GM21360 (cell line): ENCODE data around the gene LEFTY1.
A peak's percentile ranks its signal among the peaks of the same experiment; 100 is the strongest.

Experiments used
- ATAC-seq: cut with Tn5 transposase; IDR thresholded peaks from one replicate; pipeline ENCODE4 v1.9.1; 2021; ENCODE audit warnings: mild to moderate bottlenecking, moderate library complexity; ENCODE audit not compliant: unreplicated experiment

Gene LEFTY1

DNA sequence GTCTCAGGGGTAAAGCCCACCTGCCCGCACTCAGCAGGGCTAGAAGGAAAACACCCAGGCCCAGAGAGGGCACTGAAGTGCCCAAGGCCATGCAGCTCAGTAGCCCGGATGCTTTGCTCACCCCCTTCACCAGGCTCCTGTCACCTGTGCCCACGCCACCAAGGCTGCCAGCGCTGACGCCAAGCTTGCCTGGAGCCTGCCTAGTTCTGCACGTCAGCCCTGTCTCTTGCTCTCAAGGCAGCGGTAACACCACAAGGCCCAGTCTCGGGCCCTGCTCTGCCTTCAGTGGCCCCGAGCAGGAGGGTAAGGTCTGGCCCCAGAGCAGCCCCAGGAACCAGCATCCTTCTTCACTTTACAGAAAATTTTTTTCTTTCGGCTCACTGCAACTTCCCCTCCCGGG, 14.5 kb downstream of the LEFTY1 start:
- ATAC-seq: no peak

- ATAC-seq: no peak
These were observed 15.6 kb downstream of the LEFTY1 start for GRCh38 chr1:225873281-225873850.

DNA sequence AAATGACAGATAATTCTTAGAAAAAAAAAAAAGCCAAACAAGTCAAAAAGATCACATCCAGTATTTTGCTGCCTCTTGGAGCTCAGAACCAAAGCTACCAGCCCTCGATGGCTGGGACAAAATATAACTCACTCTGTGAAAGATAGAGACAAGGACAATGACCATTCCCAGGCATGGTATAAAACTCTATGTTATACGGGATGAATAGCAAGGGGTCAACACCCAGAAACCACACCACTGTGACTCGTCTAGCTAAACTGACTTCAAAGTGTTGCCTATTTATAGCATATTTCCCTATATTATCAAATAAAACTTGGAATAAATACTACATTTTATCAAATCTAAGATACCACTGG, 16.9 kb downstream of the LEFTY1 start:
- ATAC-seq: no peak

GRCh38 chr1:225871359-225872074, 17.4 kb downstream of the LEFTY1 start:
- ATAC-seq: no peak

DNA sequence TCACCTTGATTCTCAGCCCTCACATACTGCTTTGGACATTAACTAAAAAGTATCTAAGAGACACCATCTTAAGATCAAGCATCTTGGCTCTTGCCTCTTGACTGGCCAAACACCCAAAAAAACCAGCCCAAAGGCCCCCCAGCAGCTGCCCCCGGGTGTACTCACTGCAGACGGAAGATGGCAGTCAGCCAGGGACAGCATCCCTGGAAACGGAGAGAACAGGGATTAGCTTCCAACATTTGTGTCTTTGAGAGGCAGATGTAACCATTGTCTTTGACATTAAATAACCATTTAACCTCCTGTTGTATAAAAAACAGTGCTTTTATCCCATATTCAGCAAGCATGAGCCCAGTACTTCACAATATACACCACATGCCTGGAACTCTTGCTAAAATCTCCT, 18.0 kb downstream of the LEFTY1 start:
- ATAC-seq: no peak

- no peak for ATAC-seq
These were observed 20.2 kb downstream of the LEFTY1 start for GRCh38 chr1:225868631-225869330.

DNA sequence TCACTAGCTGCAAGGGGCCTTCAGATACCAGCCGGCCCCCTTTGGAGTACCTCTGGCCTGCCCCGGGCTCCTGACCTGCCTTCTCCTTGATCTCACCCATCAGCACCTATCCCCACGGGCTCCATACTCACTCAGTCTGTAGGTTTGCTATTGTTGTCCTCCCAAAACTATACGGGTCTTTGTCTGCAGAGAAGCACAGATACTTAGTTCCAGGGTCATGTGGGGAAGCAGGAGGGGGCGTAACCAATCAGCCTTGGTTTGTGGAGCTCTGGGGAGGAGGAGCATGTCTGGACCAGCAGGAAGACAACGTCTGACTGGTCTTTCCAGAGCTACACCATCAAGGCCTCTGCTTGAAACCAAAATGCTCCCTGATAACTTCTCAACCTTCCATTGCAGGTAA, 22.0 kb downstream of the LEFTY1 start:
- ATAC-seq: no peak

- ATAC-seq: peak; percentile 58
These were observed 22.7 kb downstream of the LEFTY1 start for GRCh38 chr1:225866061-225866837.

DNA sequence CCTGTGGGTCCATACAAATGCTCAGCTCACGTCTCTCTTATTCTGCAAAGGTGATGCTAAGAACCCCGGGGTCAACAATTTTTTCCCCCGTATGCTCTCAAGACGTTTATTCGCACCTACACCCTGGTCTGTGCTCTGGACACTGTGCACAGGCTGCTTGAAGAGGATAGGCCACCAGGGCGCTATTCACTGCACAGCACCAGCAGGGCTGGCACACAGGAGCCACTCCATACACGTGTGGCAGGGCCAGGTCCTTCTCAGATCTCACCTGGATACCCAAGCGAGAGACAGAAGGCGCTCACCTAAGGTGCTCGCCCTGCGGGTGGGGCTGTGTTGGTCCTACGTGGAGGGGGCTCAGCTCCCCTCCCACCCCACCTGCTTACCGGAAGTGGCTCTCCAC, 23.4 kb downstream of the LEFTY1 start:
- no peak for ATAC-seq

DNA sequence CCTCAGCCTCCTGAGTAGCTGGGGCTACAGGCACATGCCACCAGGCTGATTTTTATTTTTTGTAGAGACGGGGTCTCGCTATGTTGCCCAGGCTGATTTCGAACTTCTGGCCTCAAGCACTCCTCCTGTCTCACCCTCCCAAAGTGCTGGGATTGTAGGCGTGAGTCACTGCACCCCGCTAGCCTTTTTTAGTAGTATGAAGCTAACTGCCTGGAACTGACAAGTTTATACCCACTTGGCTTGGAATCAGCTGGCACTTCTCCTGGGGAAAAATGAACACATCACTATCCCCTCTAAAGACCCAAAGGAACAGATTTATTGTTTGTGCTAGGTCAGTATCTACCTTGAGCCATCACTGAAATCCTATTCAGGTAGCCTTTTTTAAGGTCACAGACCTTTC, 25.8 kb downstream of the LEFTY1 start:
- ATAC-seq: no peak

DNA sequence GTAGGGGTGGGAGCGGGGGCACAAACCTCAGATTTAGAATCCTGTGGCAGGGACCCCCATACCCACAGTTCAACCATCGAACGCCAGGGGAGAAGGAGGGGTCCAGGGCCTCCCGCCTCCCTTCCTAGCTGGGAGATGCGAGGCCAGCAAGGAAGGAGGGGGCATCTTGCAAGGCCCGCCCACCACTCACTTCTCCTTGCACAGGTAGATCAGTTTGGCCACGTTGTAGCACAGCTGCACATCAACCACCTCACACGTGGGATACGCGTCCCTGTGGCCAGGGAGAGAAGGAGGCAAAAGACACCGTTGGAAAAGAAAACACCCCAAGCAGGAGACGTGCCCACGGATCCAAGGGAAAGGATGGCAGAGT, 26.4 kb downstream of the LEFTY1 start:
- ATAC-seq: no peak

DNA sequence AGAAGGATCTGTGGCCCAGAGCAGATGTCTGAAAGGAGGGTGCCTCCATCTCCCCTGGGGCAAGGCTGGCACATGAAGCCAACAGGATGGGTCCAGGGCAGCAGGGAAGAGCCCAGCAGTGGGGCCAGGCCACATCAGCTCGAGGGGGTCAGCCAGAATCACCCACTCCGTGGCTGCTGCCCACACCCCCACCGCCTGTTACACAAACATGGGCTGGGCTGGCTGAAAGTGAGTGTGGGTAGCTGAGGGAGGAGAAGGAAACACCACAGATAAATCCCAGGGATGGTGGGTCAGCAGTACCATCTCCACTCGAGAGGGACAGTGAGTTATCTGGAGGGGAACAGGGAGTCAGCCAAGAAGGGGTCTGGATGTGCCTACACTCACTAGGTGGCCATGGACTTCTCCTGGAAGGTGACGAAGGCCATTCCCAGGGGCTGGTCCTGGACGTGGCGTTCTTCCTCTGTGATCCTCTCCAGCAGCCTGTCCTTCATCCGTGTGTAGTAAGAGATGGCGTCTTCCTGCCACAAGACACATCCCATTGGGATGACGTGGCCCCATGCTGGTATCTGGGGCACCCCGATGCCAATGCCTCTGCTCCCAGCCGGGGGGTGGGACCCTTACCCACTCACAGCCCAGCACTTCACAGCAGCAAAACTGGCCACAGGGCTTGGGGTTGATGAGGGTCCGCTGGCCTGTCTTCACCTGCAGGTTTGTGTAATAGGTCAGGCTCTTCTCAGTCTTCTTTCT, 26.9 kb downstream of the LEFTY1 start:
- ATAC-seq: no peak

DNA sequence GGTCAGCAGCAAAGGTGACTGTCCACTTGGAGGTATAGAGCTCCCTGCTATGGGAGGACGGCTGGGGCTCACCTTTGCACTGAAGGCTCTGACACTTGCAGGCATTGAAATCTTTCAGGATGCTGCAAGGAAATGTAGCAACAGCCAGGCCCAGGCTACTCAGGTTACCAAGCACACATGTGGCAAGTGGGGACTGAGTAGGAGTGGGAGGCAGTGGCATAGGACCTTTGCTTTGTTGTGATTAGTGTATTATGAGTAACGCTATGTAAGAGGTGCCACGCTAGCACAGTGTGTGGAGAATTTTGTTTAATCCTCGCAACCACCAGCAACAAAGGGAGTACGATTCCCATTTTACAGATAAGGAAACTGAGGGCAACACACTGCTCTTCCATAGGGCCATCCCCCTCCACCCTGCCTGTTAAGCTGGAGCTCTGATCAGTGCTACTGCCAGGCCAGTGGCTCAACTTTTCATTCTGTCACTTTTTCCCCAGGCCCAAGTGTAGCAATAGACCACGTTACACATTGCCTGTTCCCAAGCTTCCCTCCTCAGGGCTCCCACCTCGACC, 28.0 kb downstream of the LEFTY1 start:
- ATAC-seq: no peak

- no peak for ATAC-seq
These were observed 28.8 kb downstream of the LEFTY1 start for GRCh38 chr1:225860107-225860506.

- no peak for ATAC-seq
These were observed 29.8 kb downstream of the LEFTY1 start for GRCh38 chr1:225859151-225859550.

DNA sequence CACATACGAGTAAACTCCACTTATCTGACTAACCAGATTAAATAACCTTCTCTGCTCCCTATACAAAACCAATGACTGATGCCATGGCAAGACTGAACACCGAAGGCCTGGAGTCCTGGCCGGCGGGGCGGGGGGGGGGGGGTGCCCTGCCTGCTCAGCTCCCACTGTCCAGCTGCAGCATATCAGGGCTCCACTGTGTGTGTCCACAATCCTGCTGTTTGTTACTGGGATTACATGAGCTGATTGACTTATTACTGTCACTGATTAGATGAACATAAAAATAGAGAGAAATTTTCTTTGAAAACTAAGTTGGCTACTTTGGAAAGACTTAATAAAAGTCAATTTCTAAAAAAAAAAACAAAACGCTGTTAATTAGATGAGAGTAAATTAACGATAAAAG, 31.7 kb downstream of the LEFTY1 start:
- ATAC-seq: no peak

DNA sequence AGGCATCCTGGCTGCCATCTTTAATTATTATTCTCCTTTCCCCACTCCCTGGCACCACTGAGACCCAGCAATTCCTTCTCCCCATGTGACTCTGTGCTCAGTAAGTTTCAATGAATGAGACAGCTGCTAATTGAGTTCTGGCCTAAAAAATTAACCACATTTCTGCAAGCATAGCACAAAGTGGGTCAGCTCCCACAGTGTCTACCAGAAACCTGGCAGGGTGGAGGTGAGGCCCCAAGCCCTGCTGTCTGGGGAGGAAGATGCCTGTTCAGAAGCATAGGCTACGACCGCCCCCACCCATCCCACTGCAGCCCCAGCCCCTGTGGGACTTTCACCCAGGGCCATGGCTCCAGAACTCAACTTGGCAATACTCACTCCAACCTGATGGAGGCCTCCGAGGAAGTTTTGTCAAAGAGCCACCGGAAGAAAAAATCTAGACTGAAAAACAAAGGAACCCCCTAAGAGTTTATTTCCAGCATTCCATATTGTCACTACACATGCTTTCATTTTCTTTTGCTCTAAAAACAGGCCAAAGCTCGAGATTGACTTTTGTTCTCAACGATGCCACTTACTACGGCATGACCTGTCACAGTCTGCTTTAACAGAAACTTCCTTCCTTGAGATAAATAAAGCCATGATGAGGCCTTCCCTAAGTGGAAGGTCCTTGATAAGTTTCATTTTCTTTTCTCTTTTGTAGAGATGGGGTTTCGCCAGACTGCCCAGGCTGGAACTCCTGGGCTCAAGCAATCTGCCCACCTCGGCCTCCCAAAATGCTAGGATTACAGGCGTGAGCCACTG, 33.2 kb downstream of the LEFTY1 start:
- no peak for ATAC-seq

DNA sequence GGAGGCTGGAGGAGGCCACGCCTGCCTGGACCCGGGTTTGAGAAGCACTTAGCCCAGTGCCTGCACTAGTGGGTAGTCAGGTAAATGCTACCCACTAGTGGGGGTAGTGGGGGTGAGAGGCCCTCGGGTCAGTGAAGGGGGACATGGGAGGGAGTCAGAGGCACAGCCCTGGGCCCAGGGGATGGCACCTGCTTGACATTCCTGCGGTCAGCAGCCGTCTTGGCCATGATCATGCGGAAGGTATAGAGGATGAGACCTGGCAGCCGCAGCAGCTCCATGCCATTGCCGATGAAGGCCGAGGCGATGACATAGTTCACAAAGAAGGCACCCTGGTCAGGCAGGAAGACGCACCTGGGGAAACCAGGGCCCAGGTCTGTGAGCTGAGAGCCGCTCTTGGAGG, 35.5 kb downstream of the LEFTY1 start:
- no peak for ATAC-seq

GRCh38 chr1:225852413-225853124, 36.4 kb downstream of the LEFTY1 start:
- no peak for ATAC-seq
